ENCODE measurements around the gene NAB2. TPM values are rescaled to one million over a fixed set of nuclear protein-coding genes. Genes with fewer than 3 reads are reported as not detected.

The NAB2 gene, protein sequence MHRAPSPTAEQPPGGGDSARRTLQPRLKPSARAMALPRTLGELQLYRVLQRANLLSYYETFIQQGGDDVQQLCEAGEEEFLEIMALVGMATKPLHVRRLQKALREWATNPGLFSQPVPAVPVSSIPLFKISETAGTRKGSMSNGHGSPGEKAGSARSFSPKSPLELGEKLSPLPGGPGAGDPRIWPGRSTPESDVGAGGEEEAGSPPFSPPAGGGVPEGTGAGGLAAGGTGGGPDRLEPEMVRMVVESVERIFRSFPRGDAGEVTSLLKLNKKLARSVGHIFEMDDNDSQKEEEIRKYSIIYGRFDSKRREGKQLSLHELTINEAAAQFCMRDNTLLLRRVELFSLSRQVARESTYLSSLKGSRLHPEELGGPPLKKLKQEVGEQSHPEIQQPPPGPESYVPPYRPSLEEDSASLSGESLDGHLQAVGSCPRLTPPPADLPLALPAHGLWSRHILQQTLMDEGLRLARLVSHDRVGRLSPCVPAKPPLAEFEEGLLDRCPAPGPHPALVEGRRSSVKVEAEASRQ
- 30.7 to 32.5 TPM (median 31.1 TPM) in 3 replicates for total RNA-seq
- long read RNA-seq, transcript NAB2-201 (7 exons, 2,711 nt) = major isoform, 6 of 14 reads
- long read RNA-seq, partial matches to known transcripts = 7 of 14 reads
- long read RNA-seq, other reads (novel, unspliced or antisense) = 0 of 14 reads

DNA sequence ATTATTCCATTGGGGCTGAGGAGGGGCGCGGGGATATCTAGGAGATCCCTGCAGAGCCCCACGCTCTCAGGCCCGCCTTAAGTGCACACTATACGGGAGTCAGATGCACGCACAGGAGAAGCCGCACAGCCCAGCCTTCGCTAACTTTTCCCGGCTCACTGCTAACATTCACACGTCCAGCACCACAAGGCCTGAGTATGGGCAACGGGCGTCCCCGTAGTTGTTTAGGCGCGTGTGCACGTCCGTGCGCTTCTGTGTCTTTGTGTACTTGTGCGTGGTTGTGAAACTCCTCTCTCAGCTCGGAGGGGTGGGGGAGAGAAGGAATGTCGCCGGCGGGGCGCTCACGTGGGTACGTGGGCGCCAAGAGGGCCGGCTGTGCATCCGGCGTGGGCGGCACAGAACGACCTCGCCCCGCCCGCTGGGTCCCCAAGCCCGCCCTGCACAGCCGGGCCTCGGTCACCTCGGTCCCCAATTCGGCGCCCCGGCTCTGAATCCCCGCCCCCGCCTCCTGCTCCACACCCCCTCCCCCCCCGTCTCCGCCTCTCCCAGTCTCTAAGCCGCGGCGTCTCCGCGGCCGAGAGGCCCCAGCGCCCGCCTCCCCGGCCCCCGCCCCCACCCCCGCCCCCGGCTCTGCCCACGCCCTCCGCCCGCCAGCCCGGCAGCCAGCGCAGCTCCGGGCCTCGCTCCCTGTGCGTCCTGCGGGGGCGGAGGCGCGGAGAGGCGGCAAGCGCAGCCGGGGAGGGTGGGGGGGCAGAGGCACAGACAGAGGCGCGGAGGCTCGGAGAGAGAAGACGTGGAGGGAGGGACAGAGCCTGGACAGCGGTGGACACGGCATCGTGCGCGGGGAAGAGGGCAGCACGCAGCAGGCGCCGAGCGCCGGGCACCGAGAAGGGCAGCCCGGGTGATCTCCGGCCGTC is at the start of gene NAB2:
Gene NAB2 (plus strand): TSS at position 761 of the 917 bp plus-strand sequence. CDS start 158 bp downstream, outside the sequence.
- H3K27ac Mint-ChIP-seq (ENCODE audit: unreplicated experiment) = peak within 1 kb of the TSS; percentile 99
- H3K27me3 Mint-ChIP-seq (ENCODE audit: low read depth) = no peaks in the 10 kb centered on the region
- H3K4me1 Mint-ChIP-seq (ENCODE audit: low read depth) = peaks cover 56% of the 10 kb centered on the region

DNA sequence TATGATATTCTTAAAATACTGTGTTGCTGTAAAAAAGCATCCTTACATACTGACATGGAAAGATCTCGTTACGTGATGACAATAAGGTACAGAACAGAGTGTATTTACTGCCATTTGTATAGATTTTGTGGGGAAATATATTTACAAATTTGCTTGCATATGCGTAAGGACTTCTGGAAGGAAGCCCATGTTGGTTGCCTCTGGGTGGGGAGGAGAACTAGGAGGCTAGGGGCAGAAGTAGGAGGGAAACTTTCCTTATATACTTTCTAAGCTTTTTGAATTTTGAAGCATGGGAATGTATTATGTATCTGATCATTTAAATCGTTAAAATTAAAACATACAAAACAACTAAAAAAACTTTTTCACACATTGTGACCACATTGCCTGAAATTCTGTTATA is 48.7 kb upstream of the NAB2 start:
- Mint-ChIP-seq H3K36me3 (ENCODE audit: low read depth) (no peaks in the 10 kb centered on the region), H3K27ac (ENCODE audit: unreplicated experiment) (no peak overlapping the region), H3K4me3 (ENCODE audit: unreplicated experiment) (no peak overlapping the region), H3K9me3 (ENCODE audit: low read depth) (no peaks in the 10 kb centered on the region), H3K4me1 (ENCODE audit: low read depth) (no peaks in the 10 kb centered on the region), H3K27me3 (ENCODE audit: low read depth) (peaks cover 37% of the 10 kb centered on the region)
- TF ChIP-seq, protein P1, sequence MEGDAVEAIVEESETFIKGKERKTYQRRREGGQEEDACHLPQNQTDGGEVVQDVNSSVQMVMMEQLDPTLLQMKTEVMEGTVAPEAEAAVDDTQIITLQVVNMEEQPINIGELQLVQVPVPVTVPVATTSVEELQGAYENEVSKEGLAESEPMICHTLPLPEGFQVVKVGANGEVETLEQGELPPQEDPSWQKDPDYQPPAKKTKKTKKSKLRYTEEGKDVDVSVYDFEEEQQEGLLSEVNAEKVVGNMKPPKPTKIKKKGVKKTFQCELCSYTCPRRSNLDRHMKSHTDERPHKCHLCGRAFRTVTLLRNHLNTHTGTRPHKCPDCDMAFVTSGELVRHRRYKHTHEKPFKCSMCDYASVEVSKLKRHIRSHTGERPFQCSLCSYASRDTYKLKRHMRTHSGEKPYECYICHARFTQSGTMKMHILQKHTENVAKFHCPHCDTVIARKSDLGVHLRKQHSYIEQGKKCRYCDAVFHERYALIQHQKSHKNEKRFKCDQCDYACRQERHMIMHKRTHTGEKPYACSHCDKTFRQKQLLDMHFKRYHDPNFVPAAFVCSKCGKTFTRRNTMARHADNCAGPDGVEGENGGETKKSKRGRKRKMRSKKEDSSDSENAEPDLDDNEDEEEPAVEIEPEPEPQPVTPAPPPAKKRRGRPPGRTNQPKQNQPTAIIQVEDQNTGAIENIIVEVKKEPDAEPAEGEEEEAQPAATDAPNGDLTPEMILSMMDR (IDR thresholded peaks at IDR 0.05) = no peak
- no peak for DNase-seq (ENCODE audit: low spot score)

More for the DNA sequence above, at the start of gene NAB2:
- H3K36me3 Mint-ChIP-seq (ENCODE audit: low read depth) = peaks cover 10% of the 10 kb centered on the region
- no peak for DNase-seq (ENCODE audit: low spot score)
- TF ChIP-seq, protein P1 (IDR thresholded peaks at IDR 0.05) = peak; percentile 0
- H3K4me3 Mint-ChIP-seq (ENCODE audit: unreplicated experiment) = peak within 1 kb of the TSS; percentile 92
- no peaks in the 10 kb centered on the region for H3K9me3 Mint-ChIP-seq (ENCODE audit: low read depth)

DNA sequence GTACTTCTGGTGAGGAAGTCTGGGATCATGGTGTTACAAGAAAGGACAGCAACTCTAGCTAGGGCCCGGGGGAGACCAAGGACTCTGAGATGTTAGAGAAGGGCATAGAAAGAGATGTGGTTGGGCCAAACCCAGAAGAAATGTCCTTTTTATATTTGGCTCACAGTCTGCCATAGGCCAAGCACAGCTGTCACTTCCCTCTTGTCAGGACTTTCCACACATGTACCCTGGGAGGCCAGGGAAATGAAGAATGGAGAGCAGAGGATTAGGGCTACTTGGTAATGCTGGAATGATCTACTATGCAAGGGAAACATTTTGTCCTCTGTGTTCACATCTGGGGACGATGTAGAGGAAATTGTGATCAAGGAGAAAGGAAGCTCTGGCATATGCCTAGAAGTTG is 48.2 kb upstream of the NAB2 start:
- H3K4me3 Mint-ChIP-seq (ENCODE audit: unreplicated experiment) = no peak overlapping the region
- H3K27me3 Mint-ChIP-seq (ENCODE audit: low read depth) = peaks cover 41% of the 10 kb centered on the region
- H3K9me3 Mint-ChIP-seq (ENCODE audit: low read depth) = no peaks in the 10 kb centered on the region
- H3K27ac Mint-ChIP-seq (ENCODE audit: unreplicated experiment) = no peak overlapping the region
- no peaks in the 10 kb centered on the region for H3K36me3 Mint-ChIP-seq (ENCODE audit: low read depth)
- no peaks in the 10 kb centered on the region for H3K4me1 Mint-ChIP-seq (ENCODE audit: low read depth)
- TF ChIP-seq, protein P1 (IDR thresholded peaks at IDR 0.05) = no peak
- no peak for DNase-seq (ENCODE audit: low spot score)

DNA sequence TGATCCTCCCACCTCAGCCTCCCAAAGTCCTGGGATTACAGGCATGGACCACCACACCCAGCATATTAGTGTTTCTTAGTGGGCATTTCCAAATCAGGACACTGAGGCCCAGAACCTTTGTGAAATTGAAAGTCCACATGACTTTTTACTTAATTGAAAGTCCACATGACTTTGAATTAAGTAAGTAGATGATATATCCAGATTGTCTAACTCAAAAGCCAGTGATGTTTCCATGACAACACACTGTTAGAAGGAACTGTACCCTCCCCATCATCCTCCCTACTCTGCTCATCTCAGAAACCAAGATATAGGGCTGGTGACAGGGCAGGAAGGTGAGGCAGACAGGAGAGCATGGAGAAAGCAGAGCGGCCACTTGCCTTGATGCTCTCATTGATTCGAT is 46.2 kb upstream of the NAB2 start:
- no peaks in the 10 kb centered on the region for H3K4me1 Mint-ChIP-seq (ENCODE audit: low read depth)
- no peaks in the 10 kb centered on the region for H3K36me3 Mint-ChIP-seq (ENCODE audit: low read depth)
- DNase-seq (ENCODE audit: low spot score) = no peak
- no peak overlapping the region for H3K4me3 Mint-ChIP-seq (ENCODE audit: unreplicated experiment)
- H3K27ac Mint-ChIP-seq (ENCODE audit: unreplicated experiment) = no peak overlapping the region
- TF ChIP-seq, protein P1 (IDR thresholded peaks at IDR 0.05) = no peak
- no peaks in the 10 kb centered on the region for H3K9me3 Mint-ChIP-seq (ENCODE audit: low read depth)
- H3K27me3 Mint-ChIP-seq (ENCODE audit: low read depth) = peaks cover 48% of the 10 kb centered on the region

DNA sequence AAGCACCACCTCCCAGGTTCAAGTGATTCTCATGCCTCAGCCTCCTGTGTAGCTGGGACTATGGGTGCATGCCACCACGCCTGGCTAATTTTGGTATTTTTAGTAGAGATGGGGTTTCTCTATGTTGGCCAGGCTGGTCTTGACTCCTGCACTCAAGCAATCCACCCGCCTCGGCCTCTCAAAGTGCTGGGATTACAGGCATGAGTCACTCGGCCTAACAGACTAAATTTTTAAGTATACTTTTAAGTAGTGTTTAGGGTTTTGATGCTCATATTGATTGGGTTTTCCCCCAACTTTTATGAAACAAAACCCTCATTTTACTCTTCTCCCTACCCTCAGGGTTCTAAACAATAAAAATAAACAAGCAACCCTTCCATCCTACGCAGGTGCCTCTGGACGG is 44.4 kb upstream of the NAB2 start:
- peaks cover 47% of the 10 kb centered on the region for H3K27me3 Mint-ChIP-seq (ENCODE audit: low read depth)
- no peaks in the 10 kb centered on the region for H3K4me1 Mint-ChIP-seq (ENCODE audit: low read depth)
- no peak overlapping the region for H3K27ac Mint-ChIP-seq (ENCODE audit: unreplicated experiment)
- TF ChIP-seq, protein P1 (IDR thresholded peaks at IDR 0.05) = no peak
- H3K9me3 Mint-ChIP-seq (ENCODE audit: low read depth) = no peaks in the 10 kb centered on the region
- no peaks in the 10 kb centered on the region for H3K36me3 Mint-ChIP-seq (ENCODE audit: low read depth)
- no peak overlapping the region for H3K4me3 Mint-ChIP-seq (ENCODE audit: unreplicated experiment)
- no peak for DNase-seq (ENCODE audit: low spot score)
